GM11168 (cell line): ENCODE results near the gene GATD1.

Experiments used
- in situ Hi-C: fragments of 300-500 bp; cut with MboI; formaldehyde crosslinking; loops from one replicate; pipeline ENCODE4 v1.12.0; 2022; ENCODE audit warnings: low sequenced_read_pairs; ENCODE audit not compliant: unreplicated experiment

GATD1 gene

DNA sequence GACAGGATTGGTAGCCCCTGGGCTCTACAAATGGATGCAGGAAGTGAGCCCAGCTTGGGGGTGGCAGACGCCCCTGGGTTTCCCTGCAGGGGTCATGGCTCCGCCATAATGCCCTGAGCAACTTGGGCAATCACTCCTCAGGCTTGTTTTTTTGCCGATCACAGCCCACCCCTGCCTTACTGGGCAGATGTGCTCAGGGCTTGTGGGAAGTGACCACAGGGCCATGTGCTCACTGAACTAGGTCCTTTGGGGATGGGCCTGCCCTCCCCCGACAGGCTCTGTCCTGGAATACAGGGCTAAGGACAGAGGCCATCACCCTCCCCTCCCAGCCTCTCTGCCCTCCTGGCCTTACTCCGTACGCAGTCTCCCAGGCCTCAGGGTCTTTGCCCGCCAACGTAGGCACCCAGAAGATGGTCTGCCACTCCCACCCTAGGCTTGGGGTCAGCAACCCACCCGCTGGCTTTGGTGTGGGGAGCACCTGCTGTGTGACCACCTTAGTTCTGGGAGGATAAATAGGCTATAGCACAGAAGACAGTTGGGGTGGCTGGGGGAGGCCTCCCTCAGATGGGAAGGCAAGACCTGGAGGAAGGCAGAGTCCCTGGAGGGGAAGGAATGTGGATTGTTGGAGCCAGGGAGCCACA is 36.3 kb upstream of the GATD1 start:
- in situ Hi-C loops = no loop called here

DNA sequence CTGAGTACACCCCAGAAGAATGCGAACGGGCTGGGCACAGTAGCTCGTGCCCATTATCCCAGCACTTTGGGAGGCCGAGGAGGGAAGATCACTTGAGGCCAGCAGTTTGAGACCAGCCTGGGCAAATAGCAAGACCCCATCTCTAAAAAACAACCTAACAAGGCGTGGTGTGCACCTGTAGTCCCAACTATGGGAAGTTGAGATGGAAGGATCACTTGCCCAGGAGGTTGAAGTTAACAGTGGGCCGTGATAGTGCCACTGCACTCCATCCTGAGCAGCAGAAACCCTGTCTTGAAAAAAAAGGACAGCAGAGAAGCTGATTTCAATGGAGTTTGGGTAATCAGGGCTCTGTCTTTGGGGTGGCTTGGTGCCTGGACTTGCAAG is 35.8 kb upstream of the GATD1 start:
- in situ Hi-C loops = no loop called here

DNA sequence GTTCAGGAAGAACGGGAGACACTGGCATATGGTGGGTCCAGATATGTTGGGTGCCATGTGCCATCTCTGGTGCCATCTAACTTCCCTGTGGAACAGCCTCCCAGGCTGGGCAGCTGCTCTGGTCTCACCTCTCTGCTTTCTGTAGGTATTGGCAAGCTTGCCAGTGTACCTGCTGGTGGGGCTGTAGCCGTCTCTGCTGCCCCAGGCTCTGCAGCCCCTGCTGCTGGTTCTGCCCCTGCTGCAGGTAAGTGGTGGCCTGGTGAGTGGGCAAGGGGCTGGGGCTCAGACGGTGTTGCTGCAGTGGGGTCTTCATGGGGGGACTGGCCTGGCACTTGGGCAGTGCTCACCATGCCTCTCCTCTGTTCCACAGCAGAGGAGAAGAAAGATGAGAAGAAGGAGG is 35.1 kb upstream of the GATD1 start:
- in situ Hi-C loops = no loop called here

DNA sequence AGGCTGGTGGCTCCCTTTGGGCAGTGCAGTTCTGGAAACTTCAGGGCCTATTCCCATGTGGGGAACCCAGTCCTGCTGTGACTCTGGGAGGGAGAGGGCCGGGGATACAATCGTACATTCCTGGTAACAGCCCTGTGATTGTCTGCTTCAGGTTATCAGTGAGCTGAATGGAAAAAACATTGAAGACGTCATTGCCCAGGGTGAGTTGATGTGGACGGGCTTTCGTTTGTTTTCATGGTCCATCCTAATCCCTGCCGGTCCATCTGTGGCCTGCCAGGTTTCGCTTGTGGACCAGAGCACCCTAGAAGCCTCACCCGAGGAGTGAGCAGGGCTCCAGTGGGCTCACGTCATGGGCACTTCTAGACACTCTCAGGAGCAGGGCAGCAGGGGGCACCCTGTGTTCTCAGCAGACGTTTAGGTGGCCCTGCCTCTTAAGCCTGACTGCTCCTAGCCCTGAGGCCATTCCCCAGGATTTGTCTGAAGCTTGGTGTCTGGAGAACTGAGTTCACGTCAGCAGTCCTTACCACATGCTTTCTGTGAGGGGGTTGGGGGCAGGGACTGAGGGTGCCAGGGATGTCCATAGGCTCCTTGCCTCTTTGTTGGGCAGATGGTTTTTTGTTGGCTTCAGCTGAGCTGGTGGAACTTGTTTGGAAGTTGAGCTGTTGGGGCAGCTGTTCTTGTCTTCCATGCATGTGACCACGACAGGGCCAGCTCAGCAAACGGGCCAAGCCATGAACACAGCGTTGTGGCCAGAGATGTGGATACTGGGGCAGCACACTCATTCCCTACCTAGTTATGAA is 34.4 kb upstream of the GATD1 start:
- in situ Hi-C loops = no loop called here

DNA sequence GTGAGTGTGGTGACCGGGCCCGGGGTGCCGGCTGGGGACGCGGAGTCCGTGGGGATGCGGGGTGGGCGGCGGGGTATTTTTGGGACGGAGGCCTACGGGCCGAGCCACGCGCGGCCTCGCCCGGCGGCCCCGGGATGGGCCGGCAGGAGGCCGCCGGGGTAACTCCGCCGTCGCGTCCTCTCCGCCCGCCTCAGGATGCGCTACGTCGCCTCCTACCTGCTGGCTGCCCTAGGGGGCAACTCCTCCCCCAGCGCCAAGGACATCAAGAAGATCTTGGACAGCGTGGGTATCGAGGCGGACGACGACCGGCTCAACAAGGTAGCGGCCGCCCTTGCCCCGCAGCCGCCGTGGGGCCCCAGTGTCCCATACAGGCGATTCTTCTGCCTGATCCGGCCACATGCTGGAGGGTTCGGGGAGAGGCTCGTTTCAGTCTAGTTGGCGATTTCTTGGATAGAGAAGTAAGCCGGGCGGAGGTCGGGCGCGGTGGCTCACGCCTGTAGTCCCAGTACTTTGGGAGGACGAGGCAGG is 32.8 kb upstream of the GATD1 start:
- in situ Hi-C loops = no loop called here

DNA sequence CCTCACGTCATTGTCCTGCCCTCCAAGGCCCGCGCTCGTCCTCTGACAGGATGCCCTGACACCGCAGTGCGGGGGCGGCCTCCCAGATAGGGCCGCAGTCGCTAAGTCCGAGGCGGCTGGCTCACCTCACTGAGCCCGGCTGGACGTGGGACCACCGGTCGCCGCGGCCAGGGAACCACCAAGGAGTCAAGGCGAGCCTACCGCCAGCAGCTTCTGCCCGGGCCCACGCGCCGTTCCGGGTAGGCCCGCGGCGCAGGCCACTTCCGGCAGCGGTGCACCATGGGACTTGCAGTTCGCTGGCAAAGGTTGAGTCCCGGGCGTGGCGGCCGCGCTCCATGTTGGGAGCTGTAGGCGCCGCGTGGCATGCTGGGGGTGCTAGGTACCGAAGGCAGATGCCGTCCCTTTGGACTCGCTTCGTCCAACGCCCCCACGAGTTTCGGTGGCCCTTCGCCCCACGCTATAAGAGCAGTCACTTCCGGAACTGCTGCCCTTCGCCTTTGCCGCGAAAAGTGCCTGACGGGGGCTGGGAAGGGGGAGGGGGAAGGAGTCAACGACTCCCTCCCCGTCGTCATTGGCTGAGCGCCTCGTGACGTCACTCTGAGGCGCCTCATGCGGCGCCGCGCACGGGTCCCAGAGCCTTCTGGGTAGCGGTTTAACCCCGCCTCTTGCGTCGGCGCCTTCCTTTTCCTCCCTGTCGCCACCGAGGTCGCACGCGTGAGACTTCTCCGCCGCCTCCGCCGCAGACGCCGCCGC is 32.2 kb upstream of the GATD1 start, which contains the start of gene RPLP2:
Gene RPLP2, plus strand, starts transcription at position 681 of the 753 bp plus-strand sequence. CDS start 268 bp downstream, outside the sequence.
- in situ Hi-C loops = no loop called here

DNA sequence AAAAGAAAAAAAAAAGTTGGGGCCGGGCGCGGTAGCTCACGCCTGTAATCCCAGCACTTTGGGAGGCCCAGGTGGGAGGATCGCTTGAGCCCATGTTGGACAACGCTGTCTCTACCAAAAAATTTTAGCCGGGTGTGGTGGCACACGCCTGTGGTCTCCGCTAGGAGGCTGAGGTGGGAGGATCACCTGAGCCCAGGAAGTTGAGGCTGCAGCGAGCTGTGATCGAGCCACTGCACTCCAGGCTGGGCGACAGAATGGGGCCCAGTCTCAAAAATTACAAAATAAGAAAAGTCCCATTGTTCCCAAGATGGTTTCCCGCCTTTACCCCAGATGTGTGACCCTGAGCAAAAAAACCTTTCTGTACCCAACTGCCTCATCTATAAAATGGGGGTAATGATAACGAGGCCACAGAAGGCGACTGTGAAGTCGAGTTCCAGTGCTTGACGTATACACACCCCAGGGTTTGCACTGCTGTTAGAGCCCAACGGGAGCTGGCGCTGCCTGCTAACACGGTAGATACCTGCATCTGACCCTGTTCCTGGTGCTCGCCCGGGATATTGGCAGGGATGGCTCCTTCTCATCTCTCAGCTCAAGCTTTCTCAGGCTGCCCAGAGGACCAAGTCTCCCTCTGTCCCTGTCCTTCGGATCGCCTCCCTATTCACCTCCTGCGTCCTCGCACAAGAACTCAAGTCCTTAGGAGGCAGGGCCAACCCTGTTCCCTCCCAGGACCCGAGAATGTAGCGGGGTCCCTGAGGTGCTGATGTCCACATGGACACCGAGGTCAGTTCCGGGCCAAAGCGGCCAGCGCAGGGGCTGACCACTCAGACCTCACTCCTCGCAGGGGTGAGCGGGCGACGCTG is 31.4 kb upstream of the GATD1 start:
- in situ Hi-C loops = no loop called here

DNA sequence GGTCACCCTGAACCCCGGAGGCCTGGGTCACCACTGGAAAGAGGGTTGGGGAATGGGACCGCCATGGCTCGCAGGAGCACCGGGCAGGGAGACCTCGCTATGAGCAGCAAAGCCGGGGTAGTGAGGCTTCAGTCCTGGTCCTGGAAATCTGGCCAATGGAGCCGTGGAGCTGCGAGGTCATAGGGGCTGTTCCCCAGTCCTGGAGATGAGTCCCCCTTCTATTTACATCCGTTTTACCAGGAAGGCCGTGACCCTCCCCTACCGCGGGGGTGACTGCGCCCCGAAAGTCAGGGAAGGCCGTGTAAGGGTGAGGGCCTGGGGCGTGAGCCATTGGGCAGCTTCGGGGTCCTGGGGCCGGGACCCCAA is 27.3 kb upstream of the GATD1 start:
- in situ Hi-C loops = no loop called here

DNA sequence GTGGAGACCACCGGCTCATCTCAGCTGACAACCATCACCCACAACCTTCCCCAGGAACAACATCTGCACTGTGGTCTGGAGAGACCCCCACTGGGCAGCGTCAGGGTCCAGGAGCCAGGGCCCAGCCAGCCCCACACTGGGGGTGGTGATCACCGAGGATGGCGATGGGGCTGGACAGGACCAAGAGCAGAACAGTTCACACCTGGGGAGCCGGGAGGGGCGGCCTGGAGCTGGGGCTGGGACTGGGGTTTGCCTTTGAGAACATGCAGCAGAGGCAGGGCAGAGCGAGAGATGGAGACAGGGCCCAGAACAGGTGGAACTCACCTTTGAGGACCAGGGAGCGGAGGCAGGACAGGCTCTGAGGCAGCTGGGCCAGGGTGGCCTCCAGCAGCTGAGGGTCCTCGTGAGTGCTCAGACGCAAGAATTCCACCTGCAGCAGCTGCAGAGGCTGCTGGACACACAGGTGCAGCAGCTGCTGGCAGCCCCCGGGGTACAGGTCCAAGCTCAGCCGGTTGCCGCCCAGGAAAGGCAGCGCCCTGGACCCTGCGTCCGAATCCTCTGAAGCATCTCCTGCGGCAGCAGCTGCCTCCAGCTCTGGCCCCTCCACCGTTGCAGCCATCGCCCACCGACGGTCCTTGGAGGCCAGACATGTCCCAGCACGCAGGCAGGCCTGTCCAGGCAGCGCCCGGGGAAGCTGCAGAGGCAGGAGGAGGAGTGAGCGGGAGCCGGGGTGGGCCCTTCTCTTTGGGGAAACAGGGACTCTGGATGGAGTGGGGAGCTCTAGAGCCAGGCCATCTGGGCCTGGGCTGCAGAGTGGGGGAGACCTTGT is 26.7 kb upstream of the GATD1 start:
- in situ Hi-C loops = no loop called here

DNA sequence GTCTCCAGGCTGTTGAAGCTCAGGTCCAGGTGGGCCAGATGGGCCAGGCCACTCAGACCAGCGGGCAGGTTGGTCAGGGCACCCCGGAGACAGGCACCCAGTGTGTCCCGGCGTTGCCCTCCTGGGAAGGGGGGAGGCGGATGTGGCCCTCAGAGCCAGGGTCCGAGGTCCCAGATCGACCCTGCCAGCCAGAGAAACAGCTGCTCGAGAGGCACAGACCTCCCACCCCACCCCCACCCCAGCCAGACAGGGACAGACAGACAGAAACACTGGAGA is 26.1 kb upstream of the GATD1 start:
- in situ Hi-C loops = no loop called here

DNA sequence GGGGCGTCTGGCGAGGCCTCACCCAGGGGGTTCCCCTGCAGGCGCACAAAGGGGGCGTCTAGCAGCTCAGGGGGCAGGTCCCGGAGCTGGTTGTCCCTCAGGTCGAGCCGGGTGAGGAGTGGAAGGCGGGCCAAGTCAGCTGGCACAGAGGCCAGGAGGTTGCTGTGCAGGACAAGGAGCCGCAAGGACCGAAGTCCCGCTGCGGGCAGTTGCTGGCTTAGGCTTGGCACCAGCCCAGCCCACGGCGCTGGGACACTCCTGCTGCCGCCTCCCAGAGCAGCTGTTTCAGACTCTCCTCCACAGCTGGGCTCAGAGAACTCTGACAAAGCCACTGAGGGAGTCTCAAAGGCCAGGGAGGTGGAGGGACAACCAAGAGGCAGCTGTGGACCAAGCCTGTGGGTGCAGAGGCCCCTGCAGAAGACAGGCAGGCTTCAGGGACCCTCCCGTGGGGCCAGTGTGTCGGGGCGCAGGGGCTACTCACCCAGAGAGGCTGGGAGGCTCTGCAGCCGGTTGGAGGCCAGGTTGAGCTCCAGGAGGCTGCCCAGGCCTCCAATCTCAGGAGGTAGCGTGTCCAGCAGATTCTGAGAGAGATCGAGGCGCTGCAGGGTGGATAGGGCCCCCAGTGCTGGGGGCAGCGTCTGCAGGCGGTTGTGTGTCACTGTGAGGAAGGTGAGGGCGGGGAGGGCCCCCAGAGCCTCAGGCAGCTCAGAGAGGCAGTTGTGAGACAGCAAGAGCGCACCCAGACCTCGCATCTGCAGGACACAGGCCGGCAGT is 25.6 kb upstream of the GATD1 start:
- in situ Hi-C loops = no loop called here

DNA sequence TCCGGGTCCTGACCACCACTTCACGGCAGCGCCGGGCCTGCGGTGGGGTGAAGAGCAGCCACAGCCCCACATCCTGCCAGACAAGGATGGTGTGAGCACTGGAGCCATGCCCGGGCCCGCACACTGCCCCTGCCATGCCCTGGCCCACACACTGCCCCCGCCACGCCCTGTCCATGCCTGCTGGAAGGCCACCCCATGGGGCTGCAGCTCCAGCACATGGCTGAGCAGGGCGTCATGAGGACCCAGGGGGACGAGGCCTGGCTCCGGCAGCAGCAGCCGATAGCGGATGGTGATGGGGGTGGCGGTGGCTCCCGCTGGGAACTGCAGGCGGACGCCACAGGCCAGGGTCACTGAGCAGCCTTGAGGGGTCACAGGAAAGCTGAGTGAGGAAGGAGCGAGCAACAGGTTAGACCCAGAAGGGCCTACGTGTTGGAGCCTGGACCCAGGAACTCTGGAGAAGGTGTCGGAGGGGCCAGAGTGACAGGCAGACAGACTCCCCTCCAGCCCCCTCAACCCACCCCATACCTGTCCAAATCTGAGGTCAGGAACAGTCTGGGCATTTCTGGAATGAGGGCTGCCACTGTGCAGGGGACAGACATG is 24.8 kb upstream of the GATD1 start:
- in situ Hi-C loops = no loop called here

DNA sequence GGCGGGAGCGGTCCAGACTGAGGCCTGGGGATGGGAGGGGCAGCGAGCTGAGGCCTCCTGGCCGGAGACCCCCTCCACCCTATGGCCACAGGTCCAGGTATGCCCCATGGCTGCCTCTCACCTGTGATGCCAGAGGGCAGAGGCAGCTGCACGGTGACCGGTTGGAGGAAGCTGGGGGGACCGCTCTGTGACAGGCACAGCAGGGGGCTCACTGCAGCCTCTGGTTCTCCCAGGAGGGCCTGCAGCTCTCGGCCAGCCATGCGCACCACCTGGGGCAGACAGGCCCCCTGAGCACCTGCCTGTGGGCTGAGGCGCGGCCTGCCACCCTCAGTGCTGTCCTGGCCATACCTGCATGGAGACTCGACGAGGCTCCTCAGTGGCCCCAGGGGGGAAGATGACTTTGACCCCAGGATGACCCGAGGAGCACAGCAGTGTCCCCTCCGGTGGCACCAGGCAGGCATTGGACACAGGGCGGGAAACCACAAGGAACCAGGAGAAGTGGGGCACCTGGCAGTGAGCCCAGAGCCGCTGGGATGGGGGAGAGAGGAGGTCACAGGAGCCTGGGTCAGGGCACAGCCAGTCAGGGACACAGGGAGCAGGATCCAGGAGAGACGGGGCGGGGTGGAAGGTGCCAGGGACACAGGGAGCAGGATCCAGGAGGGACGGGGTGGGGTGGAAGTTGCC is 24.0 kb upstream of the GATD1 start:
- in situ Hi-C loops = no loop called here

DNA sequence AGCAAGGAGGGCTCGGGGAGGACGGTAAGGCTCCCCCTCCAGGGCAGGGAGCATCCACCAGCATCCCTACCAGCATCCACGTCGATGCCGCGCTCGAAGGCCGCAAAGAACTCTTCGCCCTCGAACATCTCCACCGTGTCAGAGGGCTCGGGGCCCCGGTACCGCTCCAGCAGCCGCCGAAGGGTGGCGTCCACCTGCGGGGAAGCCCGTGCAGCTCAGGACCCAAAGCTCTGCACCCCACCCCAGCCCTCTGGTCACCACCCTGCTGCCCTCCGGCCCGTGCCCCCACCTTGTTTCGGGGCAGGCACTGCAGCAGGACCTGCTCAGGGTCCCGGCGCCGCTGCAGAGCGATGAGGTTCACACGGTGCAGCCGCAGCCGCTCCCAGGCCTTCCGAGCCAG is 23.2 kb upstream of the GATD1 start:
- in situ Hi-C loops = no loop called here

DNA sequence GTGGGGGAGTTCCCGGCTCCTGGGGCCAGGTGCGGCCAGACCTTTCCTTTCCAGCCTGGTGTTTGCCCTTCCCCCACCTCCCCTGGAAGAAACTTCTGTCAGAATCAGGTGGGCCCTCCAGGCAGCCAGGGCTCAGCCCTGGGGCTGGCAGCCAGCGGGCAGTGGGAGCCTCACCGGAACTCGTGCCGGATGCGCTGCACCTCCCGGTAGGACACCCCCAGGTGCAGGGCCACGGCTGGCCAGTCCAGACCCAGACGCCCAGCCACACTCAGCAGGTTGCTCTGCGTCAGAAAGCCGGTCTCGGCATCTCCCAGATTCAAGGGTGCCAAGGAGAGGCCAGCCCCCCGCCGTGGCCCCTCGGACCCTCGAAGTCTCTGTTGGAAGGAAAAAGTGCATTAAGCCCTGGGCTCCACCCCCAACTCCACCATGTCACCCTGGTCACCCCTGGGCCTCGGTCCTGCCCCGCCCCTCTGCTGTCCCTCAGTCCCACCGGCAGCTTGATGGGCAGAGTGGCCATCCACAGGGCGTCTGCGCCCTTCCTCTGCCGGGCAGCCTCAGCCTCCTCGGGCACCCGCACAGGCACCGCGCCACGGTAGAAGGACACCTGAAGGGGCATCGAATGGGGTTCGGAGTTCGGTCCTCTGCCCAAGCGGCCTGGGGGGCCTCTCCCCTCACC is 22.5 kb upstream of the GATD1 start:
- in situ Hi-C loops = no loop called here

DNA sequence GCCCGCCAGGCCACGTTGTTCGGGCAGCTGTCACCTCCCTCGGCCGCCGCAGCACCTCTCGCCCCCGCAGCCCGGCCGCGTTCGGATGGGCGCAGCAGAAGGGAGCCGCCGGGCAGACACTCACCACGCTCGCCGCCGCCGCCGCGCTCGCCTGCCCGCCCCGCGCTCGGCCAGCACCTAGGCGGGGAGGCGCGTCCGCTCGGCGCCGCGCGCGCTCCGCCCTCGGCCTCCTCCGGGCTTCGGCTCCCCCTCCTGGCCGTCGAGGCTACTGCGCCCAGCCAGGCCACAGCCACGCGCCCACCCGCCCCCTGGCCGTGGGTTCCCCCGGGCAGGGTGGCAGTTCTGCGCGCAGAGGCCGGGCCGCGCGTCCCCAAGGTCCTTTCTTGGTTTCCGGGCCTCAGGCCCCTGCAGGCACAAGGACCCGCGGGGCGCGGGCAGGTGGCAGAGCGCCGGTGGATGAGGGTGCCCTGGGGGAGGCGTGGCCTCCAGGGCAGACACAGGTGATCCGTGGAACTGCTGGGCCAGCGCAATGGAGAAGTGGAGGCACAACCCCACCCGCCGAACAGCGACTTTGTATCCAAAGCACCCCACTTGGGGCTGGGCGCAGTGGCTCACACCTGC is 20.9 kb upstream of the GATD1 start, which contains the start of gene SLC25A22:
Gene SLC25A22, minus strand, starts transcription at position 189 of the 621 bp plus-strand sequence. CDS start 3,275 bp downstream, outside the sequence.
- in situ Hi-C loops = no loop called here
